LNCAP (cell line): ENCODE results near the gene PIK3C2B.

Source experiments
- CTCF ChIP-seq: fragments of 450-650 bp; IDR thresholded peaks from 2 replicates; pipeline ENCODE4 v1.5.1; 2017; ENCODE audit warnings: mild to moderate bottlenecking

The PIK3C2B gene

GRCh38 chr1:204469304-204469703 is 25.3 kb downstream of the PIK3C2B start:
- TF ChIP-seq CTCF: no peak

GRCh38 chr1:204468766-204469302 is 25.8 kb downstream of the PIK3C2B start:
- no peak for TF ChIP-seq CTCF

DNA sequence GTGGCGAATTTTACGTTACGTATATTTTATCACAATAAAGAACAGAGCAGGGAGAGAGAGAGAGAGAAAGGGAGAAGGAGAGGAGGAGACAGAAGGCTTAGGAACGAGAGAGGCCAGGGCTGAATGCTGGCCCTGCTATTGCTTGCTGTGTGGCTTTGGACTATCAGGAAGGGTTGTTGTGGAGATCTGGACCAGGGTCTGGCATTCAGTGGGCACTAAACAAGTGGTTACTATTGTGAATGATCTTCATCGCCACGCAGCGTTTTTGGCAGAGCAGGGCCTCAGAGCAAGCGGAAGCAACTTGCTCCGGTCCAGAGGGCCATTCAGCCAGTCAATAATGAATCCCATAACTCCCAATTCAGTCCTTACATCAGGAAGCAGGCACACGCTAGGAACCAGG is 26.4 kb downstream of the PIK3C2B start:
- TF ChIP-seq CTCF: no peak

DNA sequence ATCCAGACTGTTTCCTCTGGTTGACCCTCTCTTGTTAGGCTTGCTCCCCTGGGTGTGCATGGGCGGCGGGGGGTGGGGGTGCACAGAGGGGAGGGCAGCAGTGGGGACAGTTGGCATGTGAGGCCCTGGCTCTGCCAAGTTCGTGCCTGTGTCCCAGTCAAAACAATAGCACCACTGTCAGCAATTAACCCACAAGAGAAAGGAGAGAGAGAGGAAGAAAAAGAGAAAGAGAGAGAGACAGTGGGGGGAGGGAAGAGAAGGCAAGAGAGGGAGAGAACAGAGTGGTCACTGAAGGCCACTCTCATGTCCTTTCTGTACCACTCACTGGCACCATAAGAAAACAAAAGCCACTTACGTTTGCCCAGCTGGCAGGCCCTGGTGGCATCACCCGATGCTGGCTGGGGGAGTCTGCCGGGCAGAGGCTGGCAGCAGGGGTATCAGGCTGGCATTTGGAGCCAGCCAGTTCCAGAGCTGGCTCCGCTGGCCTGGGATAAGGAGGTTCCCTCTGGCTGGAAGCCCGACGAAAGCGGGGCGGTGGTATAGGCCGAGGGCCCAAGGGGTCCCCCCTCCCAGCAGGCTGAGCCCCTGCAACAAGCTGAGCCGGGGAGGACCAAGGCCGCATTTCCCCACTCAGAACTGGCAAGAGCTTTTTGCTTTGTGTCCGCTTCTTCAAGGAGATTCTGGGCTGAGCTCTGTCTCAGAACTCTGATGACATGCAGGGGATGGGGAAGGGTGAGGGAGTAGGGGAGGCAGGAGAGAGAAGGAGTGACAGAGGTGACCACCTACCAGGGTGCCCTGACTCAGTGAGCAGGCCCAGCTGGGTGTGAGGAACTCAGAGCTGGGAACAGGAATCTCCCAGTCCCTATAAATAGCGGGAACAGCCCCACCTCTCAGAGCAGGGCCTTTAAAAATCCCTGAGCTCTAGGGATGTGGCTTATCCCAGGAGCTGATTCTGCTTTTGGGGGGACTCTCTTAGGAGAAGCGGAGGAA is 27.9 kb downstream of the PIK3C2B start:
- no peak for TF ChIP-seq CTCF

DNA sequence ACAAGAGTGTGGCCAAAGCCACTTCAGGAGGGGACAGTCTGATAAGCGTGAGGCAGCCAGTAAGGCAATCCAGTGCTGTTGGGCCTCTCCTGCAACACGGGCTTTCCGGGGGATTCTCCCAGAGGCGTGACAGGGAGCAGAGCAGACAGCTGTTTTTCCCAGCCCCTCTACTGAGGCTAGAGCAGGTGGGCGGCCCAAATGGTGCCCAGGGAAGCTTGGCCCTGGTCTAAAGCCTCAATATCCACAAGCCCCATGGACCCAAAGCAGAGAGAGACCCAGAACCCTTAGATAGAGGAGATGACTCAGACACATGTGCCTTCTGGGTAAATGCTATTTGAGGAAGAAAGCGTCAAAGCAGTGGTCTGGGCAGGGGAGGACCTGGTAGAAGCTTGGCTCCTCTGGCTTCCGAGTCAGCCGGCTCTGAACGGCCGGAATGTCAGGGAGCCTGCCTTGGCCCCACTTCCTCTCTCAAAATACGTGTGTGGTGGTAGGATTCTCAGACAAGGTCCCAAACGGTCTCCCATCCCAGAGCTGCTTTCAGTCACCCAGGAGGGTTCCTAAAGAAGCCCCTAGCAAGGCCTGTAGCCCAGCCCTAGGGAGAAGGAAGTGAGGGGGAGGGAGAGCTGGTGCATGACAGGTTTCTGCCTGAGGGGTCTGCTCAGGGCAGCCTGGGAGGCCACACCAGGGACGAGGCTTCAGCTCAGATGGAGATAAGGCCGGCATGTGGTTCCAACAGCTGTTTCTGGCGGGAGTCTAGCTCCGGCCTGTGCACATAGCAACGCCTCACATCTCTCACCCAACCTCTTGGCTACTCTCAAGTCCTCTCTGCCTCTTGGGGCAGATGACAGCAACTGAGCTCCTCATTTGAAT is 28.8 kb downstream of the PIK3C2B start:
- no peak for TF ChIP-seq CTCF

DNA sequence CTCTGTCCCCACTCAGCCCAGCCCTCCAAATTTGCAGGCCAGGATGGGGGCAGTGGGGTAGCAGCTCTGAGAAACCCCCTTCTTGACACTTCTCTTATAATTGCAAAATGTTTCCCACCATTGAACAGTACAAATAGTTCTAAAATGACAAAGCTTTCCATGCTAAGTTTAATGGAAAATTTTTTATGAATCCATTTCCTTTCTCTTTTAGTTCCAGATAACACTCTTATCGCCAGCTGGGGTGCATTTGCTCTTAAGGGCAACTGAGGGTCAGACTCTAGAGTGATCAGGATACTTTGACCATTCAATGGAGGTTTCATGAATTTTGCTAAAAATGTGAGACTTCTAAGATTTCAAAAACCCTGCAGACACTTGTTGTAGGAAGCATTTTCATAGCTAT is 29.9 kb downstream of the PIK3C2B start:
- TF ChIP-seq CTCF: no peak

- no peak for TF ChIP-seq CTCF
These were observed 30.4 kb downstream of the PIK3C2B start for GRCh38 chr1:204464187-204464631.
